DND-41 (cell line): ENCODE measurements around the gene NIBAN1.
"Not testable (repeated sequence)": the region's sequence is repeated elsewhere in the genome, so short reads cannot be mapped to it uniquely, and the experiment has no call there.

Experiments used
- EZH2 ChIP-seq: IDR thresholded peaks from 3 replicates; pipeline ENCODE4 v1.6.1; 2012; ENCODE audit warnings: borderline replicate concordance, low read depth, mild to moderate bottlenecking, moderate library complexity, low read length, inconsistent platforms; ENCODE audit not compliant: severe bottlenecking
- TF ChIP-seq, protein P1 (sequence below): IDR thresholded peaks from 2 replicates; pipeline ENCODE4 v1.5.1; 2012; ENCODE audit warnings: borderline replicate concordance, low read length, moderate library complexity, mild to moderate bottlenecking; ENCODE audit not compliant: poor library complexity, severe bottlenecking; ENCODE audit errors: extremely low read depth

DNA sequence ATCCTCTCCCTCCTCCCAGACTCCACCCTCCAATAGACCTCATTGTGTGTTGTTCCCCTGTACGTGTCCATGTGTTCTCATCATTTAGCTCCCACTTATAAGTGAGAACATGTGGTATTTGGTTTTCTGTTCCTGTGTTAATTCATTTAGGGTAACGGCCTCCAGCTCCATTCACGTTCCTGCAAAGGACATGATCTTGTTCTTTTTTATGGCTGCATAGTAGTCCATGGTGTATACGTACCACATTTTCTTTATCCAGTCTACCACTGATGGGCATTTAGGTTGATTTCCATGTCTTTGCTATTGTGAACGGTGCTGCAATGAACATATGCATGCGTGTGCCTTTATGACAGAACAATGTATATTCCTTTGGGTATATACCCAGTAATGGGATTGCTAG, 25.7 kb upstream of the NIBAN1 start:
- TF ChIP-seq, protein P1, sequence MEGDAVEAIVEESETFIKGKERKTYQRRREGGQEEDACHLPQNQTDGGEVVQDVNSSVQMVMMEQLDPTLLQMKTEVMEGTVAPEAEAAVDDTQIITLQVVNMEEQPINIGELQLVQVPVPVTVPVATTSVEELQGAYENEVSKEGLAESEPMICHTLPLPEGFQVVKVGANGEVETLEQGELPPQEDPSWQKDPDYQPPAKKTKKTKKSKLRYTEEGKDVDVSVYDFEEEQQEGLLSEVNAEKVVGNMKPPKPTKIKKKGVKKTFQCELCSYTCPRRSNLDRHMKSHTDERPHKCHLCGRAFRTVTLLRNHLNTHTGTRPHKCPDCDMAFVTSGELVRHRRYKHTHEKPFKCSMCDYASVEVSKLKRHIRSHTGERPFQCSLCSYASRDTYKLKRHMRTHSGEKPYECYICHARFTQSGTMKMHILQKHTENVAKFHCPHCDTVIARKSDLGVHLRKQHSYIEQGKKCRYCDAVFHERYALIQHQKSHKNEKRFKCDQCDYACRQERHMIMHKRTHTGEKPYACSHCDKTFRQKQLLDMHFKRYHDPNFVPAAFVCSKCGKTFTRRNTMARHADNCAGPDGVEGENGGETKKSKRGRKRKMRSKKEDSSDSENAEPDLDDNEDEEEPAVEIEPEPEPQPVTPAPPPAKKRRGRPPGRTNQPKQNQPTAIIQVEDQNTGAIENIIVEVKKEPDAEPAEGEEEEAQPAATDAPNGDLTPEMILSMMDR = not testable (repeated sequence)
- not testable (repeated sequence) for TF ChIP-seq EZH2
